HG03520 (cell line): ENCODE measurements around the gene RBM39.
"Not testable (repeated sequence)": the region's sequence is repeated elsewhere in the genome, so short reads cannot be mapped to it uniquely, and the experiment has no call there.

Experiments
- ATAC-seq: cut with Tn5 transposase; IDR thresholded peaks from one replicate; pipeline ENCODE4 v1.9.1; 2021; ENCODE audit warnings: mild to moderate bottlenecking, moderate library complexity; ENCODE audit not compliant: unreplicated experiment

The RBM39 gene

GRCh38 chr20:35756404-35756803 is 14.3 kb upstream of the RBM39 start:
- no peak for ATAC-seq

GRCh38 chr20:35750611-35751010 is 8.6 kb upstream of the RBM39 start:
- ATAC-seq = no peak

- not testable (repeated sequence) for ATAC-seq
Measured at GRCh38 chr20:35744492-35744841, 2.4 kb upstream of the RBM39 start.

- no peak for ATAC-seq
Measured at GRCh38 chr20:35743693-35744491, 1.8 kb upstream of the RBM39 start.

- ATAC-seq = no peak
Measured at GRCh38 chr20:35742741-35743523, 872 bp upstream of the RBM39 start.

GRCh38 chr20:35739294-35740163 is 2.5 kb downstream of the RBM39 start:
- no peak for ATAC-seq

GRCh38 chr20:35738410-35739179 is 3.5 kb downstream of the RBM39 start:
- ATAC-seq = no peak

GRCh38 chr20:35737865-35738333 is 4.2 kb downstream of the RBM39 start:
- no peak for ATAC-seq

- no peak for ATAC-seq
Measured at GRCh38 chr20:35735826-35736470, 6.1 kb downstream of the RBM39 start.

- ATAC-seq = no peak
Measured at GRCh38 chr20:35734777-35735649, 7.0 kb downstream of the RBM39 start.

- ATAC-seq = no peak
Measured at GRCh38 chr20:35734374-35734773, 7.7 kb downstream of the RBM39 start.

GRCh38 chr20:35732644-35732982 is 9.4 kb downstream of the RBM39 start:
- no peak for ATAC-seq

GRCh38 chr20:35731862-35732643 is 10.0 kb downstream of the RBM39 start:
- ATAC-seq = no peak

- ATAC-seq = no peak
Measured at GRCh38 chr20:35731469-35731788, 10.6 kb downstream of the RBM39 start.

GRCh38 chr20:35730583-35731468 is 11.2 kb downstream of the RBM39 start:
- ATAC-seq = no peak

GRCh38 chr20:35729836-35730582 is 12.1 kb downstream of the RBM39 start:
- ATAC-seq = no peak

- no peak for ATAC-seq
Measured at GRCh38 chr20:35729283-35729807, 12.7 kb downstream of the RBM39 start.
